Glomerular visceral epithelial cell (primary cell): Measurements from ENCODE around the gene TTC3.
"Not testable (repeated sequence)": the region's sequence is repeated elsewhere in the genome, so short reads cannot be mapped to it uniquely, and the experiment has no call there.

Source experiments
- DNase-seq: peaks from one replicate; pipeline ENCODE4 v3.0.0-alpha.2; 2016; ENCODE audit errors: extremely low spot score

The TTC3 gene

GRCh38 chr21:37072988-37073416, at the start of gene TTC3, which contains the start of gene PIGP:
TSS of gene TTC3 (plus strand) at chr21:37073254. CDS start at chr21:37087258, 14,004 bp downstream.
TSS of gene PIGP (minus strand) at chr21:37073071. CDS start at chr21:37072515, 556 bp downstream.
- peak; percentile 98 for DNase-seq

- DNase-seq = no peak
Measured at GRCh38 chr21:37026499-37026898, 46.6 kb upstream of the TTC3 start.

GRCh38 chr21:37028570-37028969, 44.5 kb upstream of the TTC3 start:
- no peak for DNase-seq

- no peak for DNase-seq
Measured at GRCh38 chr21:37030864-37031263, 42.2 kb upstream of the TTC3 start.

- DNase-seq = no peak
Measured at GRCh38 chr21:37032293-37032692, 40.8 kb upstream of the TTC3 start.

GRCh38 chr21:37032877-37033471, 40.1 kb upstream of the TTC3 start:
- peak; percentile 48 for DNase-seq

GRCh38 chr21:37034394-37034793, 38.7 kb upstream of the TTC3 start:
- not testable (repeated sequence) for DNase-seq

GRCh38 chr21:37036177-37036576, 36.9 kb upstream of the TTC3 start:
- no peak for DNase-seq

- DNase-seq = no peak
Measured at GRCh38 chr21:37039411-37040075, 33.5 kb upstream of the TTC3 start.

GRCh38 chr21:37040212-37040611, 32.8 kb upstream of the TTC3 start:
- no peak for DNase-seq

GRCh38 chr21:37041706-37042271, 31.3 kb upstream of the TTC3 start:
- DNase-seq = no peak

- no peak for DNase-seq
Measured at GRCh38 chr21:37043818-37044217, 29.2 kb upstream of the TTC3 start.

- DNase-seq = no peak
Measured at GRCh38 chr21:37044643-37045042, 28.4 kb upstream of the TTC3 start.

- no peak for DNase-seq
Measured at GRCh38 chr21:37045149-37045548, 27.9 kb upstream of the TTC3 start.

GRCh38 chr21:37045556-37045955, 27.5 kb upstream of the TTC3 start:
- no peak for DNase-seq

GRCh38 chr21:37047079-37047478, 26.0 kb upstream of the TTC3 start:
- no peak for DNase-seq

GRCh38 chr21:37049741-37050140, 23.3 kb upstream of the TTC3 start:
- DNase-seq = not testable (repeated sequence)

- DNase-seq = no peak
Measured at GRCh38 chr21:37055271-37055855, 17.7 kb upstream of the TTC3 start.

GRCh38 chr21:37057614-37058013, 15.4 kb upstream of the TTC3 start:
- no peak for DNase-seq

- DNase-seq = no peak
Measured at GRCh38 chr21:37058261-37058660, 14.8 kb upstream of the TTC3 start.

GRCh38 chr21:37059181-37059580, 13.9 kb upstream of the TTC3 start:
- DNase-seq = no peak

- peak; percentile 86 for DNase-seq
Measured at GRCh38 chr21:37060296-37060695, 12.8 kb upstream of the TTC3 start.
